GM19023 (cell line): ENCODE measurements around the gene CRTAP.
"Not testable (repeated sequence)": the region's sequence is repeated elsewhere in the genome, so short reads cannot be mapped to it uniquely, and the experiment has no call there.

Experiments
- ATAC-seq: cut with Tn5 transposase; IDR thresholded peaks from one replicate; pipeline ENCODE4 v1.9.1; 2021; ENCODE audit warnings: mild to moderate bottlenecking, moderate library complexity; ENCODE audit not compliant: unreplicated experiment

CRTAP gene

GRCh38 chr3:33173103-33173502 is 59.3 kb downstream of the CRTAP start:
- no peak for ATAC-seq

GRCh38 chr3:33173672-33174071 is 59.9 kb downstream of the CRTAP start:
- no peak for ATAC-seq

- ATAC-seq = no peak
Observed at GRCh38 chr3:33174095-33174494, 60.3 kb downstream of the CRTAP start.

- ATAC-seq = no peak
Observed at GRCh38 chr3:33174711-33175414, 61.0 kb downstream of the CRTAP start.

GRCh38 chr3:33179132-33179531 is 65.3 kb downstream of the CRTAP start:
- no peak for ATAC-seq

- no peak for ATAC-seq
Observed at GRCh38 chr3:33181229-33181628, 67.4 kb downstream of the CRTAP start.

- ATAC-seq = not testable (repeated sequence)
Observed at GRCh38 chr3:33181641-33182040, 67.8 kb downstream of the CRTAP start.

GRCh38 chr3:33184863-33185262 is 71.0 kb downstream of the CRTAP start:
- no peak for ATAC-seq

- ATAC-seq = no peak
Observed at GRCh38 chr3:33186524-33187367, 72.9 kb downstream of the CRTAP start.

GRCh38 chr3:33187368-33187634 is 73.5 kb downstream of the CRTAP start:
- no peak for ATAC-seq

- no peak for ATAC-seq
Observed at GRCh38 chr3:33194303-33194702, 80.5 kb downstream of the CRTAP start.

- ATAC-seq = no peak
Observed at GRCh38 chr3:33196538-33196937, 82.7 kb downstream of the CRTAP start.
